ENCODE results near the gene NARF.

DNA sequence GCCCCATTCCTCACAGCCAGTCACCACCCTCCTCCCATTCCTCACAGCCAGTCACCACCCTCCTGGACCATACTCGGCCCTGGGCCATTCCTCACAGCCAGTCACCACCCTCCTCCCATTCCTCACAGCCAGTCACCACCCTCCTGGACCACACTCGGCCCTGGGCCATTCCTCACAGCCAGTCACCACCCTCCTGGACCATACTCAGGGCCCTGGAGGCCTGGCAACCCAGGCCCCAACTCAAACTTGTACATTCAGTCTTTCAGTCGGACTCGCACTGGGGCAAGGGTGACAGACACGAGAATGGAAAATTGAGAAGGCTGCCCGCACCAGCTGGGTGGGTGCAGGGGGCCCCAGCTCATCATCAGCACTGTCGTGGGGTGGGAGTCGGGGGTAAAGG lies 30.6 kb downstream of the NARF start:
- TF ChIP-seq, protein P1, sequence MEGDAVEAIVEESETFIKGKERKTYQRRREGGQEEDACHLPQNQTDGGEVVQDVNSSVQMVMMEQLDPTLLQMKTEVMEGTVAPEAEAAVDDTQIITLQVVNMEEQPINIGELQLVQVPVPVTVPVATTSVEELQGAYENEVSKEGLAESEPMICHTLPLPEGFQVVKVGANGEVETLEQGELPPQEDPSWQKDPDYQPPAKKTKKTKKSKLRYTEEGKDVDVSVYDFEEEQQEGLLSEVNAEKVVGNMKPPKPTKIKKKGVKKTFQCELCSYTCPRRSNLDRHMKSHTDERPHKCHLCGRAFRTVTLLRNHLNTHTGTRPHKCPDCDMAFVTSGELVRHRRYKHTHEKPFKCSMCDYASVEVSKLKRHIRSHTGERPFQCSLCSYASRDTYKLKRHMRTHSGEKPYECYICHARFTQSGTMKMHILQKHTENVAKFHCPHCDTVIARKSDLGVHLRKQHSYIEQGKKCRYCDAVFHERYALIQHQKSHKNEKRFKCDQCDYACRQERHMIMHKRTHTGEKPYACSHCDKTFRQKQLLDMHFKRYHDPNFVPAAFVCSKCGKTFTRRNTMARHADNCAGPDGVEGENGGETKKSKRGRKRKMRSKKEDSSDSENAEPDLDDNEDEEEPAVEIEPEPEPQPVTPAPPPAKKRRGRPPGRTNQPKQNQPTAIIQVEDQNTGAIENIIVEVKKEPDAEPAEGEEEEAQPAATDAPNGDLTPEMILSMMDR (IDR thresholded peaks at IDR 0.05), result no peak
- no peak for TF ChIP-seq POLR2A (IDR thresholded peaks at IDR 0.05)
